ENCODE measurements around the gene ERLIN1. TPM values are rescaled to one million over a fixed set of nuclear protein-coding genes. Genes with fewer than 3 reads are reported as not detected.

ERLIN1 gene
- total and polyA plus RNA-seq, 10 of the 15 experiments (the other 5 are each of a cell fraction or from before 2014, with no cell fraction given): 4.9 to 21.7 (median 13.0) TPM

GRCh38 chr10:100174699-100175677 lies 10.8 kb downstream of the ERLIN1 start (continued):
- TF ChIP-seq ATF2 (IDR thresholded peaks at IDR 0.05; ENCODE audit: low read length) (peak; percentile 63; the same call in 1 of the 2 replicates), HDGF (IDR thresholded peaks at IDR 0.05) (no peak), USF2 (IDR thresholded peaks at IDR 0.05; ENCODE audit: borderline replicate concordance, low read depth, low read length) (no peak), JUND (IDR thresholded peaks at IDR 0.05; ENCODE audit: low read depth, low read length) (no peak), STAT1 (conservative IDR thresholded peaks at IDR 0.05) (no peak), JUNB (IDR thresholded peaks at IDR 0.05) (peak; percentile 97), RB1 (IDR thresholded peaks at IDR 0.05; ENCODE audit: borderline replicate concordance) (no peak), CBFB (IDR thresholded peaks at IDR 0.05; ENCODE audit: low read depth) (peak; percentile 43; the same call in 1 of the 2 replicates), NR2F1 (conservative IDR thresholded peaks at IDR 0.05) (peak; percentile 37; the same call in 1 of the 2 replicates), YY1 (IDR thresholded peaks at IDR 0.05; ENCODE audit: low read depth, low read length) (no peak), HCFC1 (IDR thresholded peaks at IDR 0.05; ENCODE audit: low read length) (no peak), EP300 (IDR thresholded peaks at IDR 0.05; ENCODE audit: borderline replicate concordance in 1 of 2, control insufficient read depth in 1 of 2, low read depth in 2 of 2, low read length in 2 of 2) (peak in 1 of 2 experiments; percentile 22; a peak in 1 of 4 replicates), CHD1 (IDR thresholded peaks at IDR 0.05; ENCODE audit: low read depth, low read length) (no peak), NFXL1 (IDR thresholded peaks at IDR 0.05; ENCODE audit: borderline replicate concordance) (no peak), MTA3 (IDR thresholded peaks at IDR 0.05; ENCODE audit: borderline replicate concordance, low read length) (no peak), RFX5 (IDR thresholded peaks at IDR 0.05; ENCODE audit: low read depth, low read length) (no peak), MEF2A (IDR thresholded peaks at IDR 0.05; ENCODE audit: insufficient read depth, low read depth, low read length) (0 out of 2 replicates have a peak, but pooled peaks have one; percentile 27), ETV6 (conservative IDR thresholded peaks at IDR 0.05 in 1 of 2, IDR thresholded peaks at IDR 0.05 in 1 of 2; ENCODE audit: borderline replicate concordance in 1 of 2, low read depth in 1 of 2) (peak in 1 of 2 experiments; percentile 62; a peak in 1 of 4 replicates), ZBTB11 (CRISPR knock-in tag; IDR thresholded peaks at IDR 0.05) (no peak)
- TF ChIP-seq, protein P1, sequence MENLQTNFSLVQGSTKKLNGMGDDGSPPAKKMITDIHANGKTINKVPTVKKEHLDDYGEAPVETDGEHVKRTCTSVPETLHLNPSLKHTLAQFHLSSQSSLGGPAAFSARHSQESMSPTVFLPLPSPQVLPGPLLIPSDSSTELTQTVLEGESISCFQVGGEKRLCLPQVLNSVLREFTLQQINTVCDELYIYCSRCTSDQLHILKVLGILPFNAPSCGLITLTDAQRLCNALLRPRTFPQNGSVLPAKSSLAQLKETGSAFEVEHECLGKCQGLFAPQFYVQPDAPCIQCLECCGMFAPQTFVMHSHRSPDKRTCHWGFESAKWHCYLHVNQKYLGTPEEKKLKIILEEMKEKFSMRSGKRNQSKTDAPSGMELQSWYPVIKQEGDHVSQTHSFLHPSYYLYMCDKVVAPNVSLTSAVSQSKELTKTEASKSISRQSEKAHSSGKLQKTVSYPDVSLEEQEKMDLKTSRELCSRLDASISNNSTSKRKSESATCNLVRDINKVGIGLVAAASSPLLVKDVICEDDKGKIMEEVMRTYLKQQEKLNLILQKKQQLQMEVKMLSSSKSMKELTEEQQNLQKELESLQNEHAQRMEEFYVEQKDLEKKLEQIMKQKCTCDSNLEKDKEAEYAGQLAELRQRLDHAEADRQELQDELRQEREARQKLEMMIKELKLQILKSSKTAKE (IDR thresholded peaks at IDR 0.05; ENCODE audit: low read depth, poor library complexity, severe bottlenecking): peak; percentile 46
